GM13976 (cell line): ENCODE measurements around the gene LGALS3BP.

Experiments used
- DNase-seq: peaks from one replicate; pipeline ENCODE4 v3.0.0; 2012; ENCODE audit warnings: low spot score
- CTCF ChIP-seq: IDR thresholded peaks from 2 replicates; pipeline ENCODE4 v1.5.1; 2012; ENCODE audit warnings: borderline replicate concordance, mild to moderate bottlenecking; ENCODE audit not compliant: insufficient read depth; ENCODE audit errors: extremely low read depth, missing control alignments, control extremely low read depth
- in situ Hi-C: fragments of 300-500 bp; cut with MboI; formaldehyde crosslinking; loops from one replicate; pipeline ENCODE4 v1.12.0; 2022; ENCODE audit warnings: low sequenced_read_pairs, mixed read lengths, inconsistent platforms; ENCODE audit not compliant: unreplicated experiment

LGALS3BP gene

GRCh38 chr17:78925662-78926555 lies 53.8 kb downstream of the LGALS3BP start:
- no peak for DNase-seq
- in situ Hi-C loops: no loop called here
- no peak for TF ChIP-seq CTCF

- DNase-seq: peak; percentile 81
- in situ Hi-C loops: no loop called here
- no peak for TF ChIP-seq CTCF
Measured at GRCh38 chr17:78925234-78925633, 54.5 kb downstream of the LGALS3BP start, which contains the start of gene TIMP2. TIMP2 (minus strand) TSS chr17:78925387; CDS start chr17:78925088, 299 bp downstream.

- TF ChIP-seq CTCF: no peak
- in situ Hi-C loops: no loop called here
- DNase-seq: no peak
Measured at GRCh38 chr17:78924481-78925151, 55.1 kb downstream of the LGALS3BP start.

GRCh38 chr17:78923660-78924453 lies 55.9 kb downstream of the LGALS3BP start:
- DNase-seq: peak; percentile 75
- TF ChIP-seq CTCF: no peak
- in situ Hi-C loops: no loop called here

GRCh38 chr17:78922816-78923498 lies 56.8 kb downstream of the LGALS3BP start:
- in situ Hi-C loops: no loop called here
- no peak for TF ChIP-seq CTCF
- no peak for DNase-seq
